ENCODE data around the gene APOB. TPM values are rescaled to one million over a fixed set of nuclear protein-coding genes. Genes with fewer than 3 reads are reported as not detected.
"Not testable (repeated sequence)": the region's sequence is repeated elsewhere in the genome, so short reads cannot be mapped to it uniquely, and the experiment has no call there.

Gene APOB
- total RNA-seq, 4 donors from 2014 or later, result 0.11 to 0.13 TPM; not detected in 2

GRCh38 chr2:21029519-21029918, 14.4 kb downstream of the APOB start:
- Histone ChIP-seq H3K27ac (no peak overlapping the region), H3K4me3 (replicated peaks in 1 of 3) (no peak overlapping the region), H3K27me3 (no peaks in the 10 kb centered on the region), H3K4me1 (no peaks in the 10 kb centered on the region), H3K36me3 (no peaks in the 10 kb centered on the region), H3K9me3 (no peaks in the 10 kb centered on the region)
- TF ChIP-seq POLR2A (IDR thresholded peaks at IDR 0.05) (no peak), CTCF (IDR thresholded peaks at IDR 0.05) (no peak)
- intact Hi-C loops (cut with DNase I), result no loop called here
- no peak for DNase-seq
- 94 to 98% methylated on average over 2 of the region's 2 CpGs for WGBS, 2 donors

GRCh38 chr2:21028951-21029350, 14.9 kb downstream of the APOB start:
- H3K27ac ChIP-seq; H3K4me3 ChIP-seq (replicated peaks in 1 of 3); H3K27me3 ChIP-seq; DNase-seq; H3K9me3 ChIP-seq; intact Hi-C loops (cut with DNase I); H3K4me1 ChIP-seq; H3K36me3 ChIP-seq: not testable (repeated sequence)
- WGBS, 2 donors, result 33 to 41% methylated on average over 5 of the region's 5 CpGs

GRCh38 chr2:21028021-21028947, 15.6 kb downstream of the APOB start:
- no peaks in the 10 kb centered on the region for H3K27me3 ChIP-seq
- TF ChIP-seq POLR2A (IDR thresholded peaks at IDR 0.05) (no peak), CTCF (IDR thresholded peaks at IDR 0.05) (no peak)
- no peaks in the 10 kb centered on the region for H3K4me1 ChIP-seq
- H3K4me3 ChIP-seq (replicated peaks in 1 of 3), result no peak overlapping the region
- no peak for DNase-seq
- H3K36me3 ChIP-seq, result no peaks in the 10 kb centered on the region
- no peaks in the 10 kb centered on the region for H3K9me3 ChIP-seq
- H3K27ac ChIP-seq, result no peak overlapping the region
- intact Hi-C loops (cut with DNase I), result no loop called here
- WGBS, 2 donors, result 80% methylated on average over 4 of the region's 4 CpGs

GRCh38 chr2:21026479-21027282, 17.2 kb downstream of the APOB start:
- no peak overlapping the region for H3K27ac ChIP-seq
- no peaks in the 10 kb centered on the region for H3K27me3 ChIP-seq
- H3K9me3 ChIP-seq, result no peaks in the 10 kb centered on the region

More at GRCh38 chr2:21026479-21027282, 17.2 kb downstream of the APOB start:
- Histone ChIP-seq H3K4me3 (replicated peaks in 1 of 3) (no peak overlapping the region), H3K4me1 (no peaks in the 10 kb centered on the region), H3K36me3 (no peaks in the 10 kb centered on the region)
- no peak for DNase-seq
- no peak for TF ChIP-seq POLR2A (IDR thresholded peaks at IDR 0.05)
- TF ChIP-seq CTCF (IDR thresholded peaks at IDR 0.05), result no peak
- intact Hi-C loops (cut with DNase I), result no loop called here
